COLO829 (cell line): ENCODE data around the gene RDH14.

Source experiments
- DNase-seq: peaks from one replicate; pipeline ENCODE4 v3.0.0; 2012; ENCODE audit warnings: low spot score

RDH14 gene

GRCh38 chr2:18560031-18560796 lies at the start of gene RDH14:
Gene RDH14, minus strand, starts transcription at chr2:18560653. Its CDS starts 81 bp downstream, at chr2:18560572.
- DNase-seq: peak; percentile 58

DNA sequence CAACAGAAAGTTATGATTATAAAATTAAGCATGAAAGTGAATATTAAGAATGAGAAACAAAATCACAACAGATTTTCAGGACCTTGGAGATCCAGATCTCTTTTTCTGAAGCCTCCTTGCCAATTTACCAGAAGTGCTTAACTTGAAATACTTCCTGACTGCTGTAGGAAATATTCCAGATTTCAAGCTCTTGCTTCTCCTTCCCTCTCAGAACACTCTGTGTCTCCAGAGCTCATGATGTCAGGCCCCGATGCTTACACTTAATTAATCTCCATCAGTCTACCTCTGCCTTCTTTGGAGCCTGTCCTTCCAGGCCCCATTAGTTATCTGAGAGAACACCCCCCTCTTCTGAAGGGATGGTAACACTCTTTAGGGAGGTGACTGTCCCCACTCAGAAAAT lies 49.6 kb upstream of the RDH14 start:
- no peak for DNase-seq

GRCh38 chr2:18605115-18605514 lies 44.7 kb upstream of the RDH14 start:
- DNase-seq: no peak

GRCh38 chr2:18604531-18604885 lies 44.1 kb upstream of the RDH14 start:
- no peak for DNase-seq

DNA sequence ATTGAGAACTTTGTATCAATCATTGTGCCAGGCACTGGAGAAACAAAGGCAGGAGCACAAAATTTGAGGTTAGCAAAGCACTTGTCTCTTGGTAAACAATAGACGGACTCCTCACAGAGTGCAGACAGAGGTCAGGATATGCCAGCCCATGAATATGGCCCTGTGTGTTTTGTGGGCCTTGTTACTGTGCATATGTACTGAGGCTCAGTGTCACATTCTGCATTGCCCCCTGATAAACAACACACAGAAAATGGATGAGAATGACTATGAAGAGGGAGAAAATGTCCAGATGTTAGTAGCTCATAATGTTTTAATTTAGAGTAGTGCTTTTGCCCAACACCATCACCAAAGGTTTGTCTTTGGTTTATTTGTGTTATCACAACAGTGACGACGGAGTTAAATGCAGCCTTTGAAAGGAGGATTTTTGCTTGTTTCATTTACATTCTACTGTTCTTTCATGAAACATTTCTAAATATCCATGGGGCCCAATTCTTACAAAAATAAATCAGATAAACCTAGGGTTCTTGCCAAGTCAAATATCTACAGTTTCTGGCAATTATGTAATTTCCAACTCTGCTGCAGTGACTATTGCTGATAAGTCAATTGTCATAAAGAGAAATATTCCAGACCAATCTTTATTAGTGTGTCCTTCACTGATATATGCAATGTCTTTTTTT lies 43.5 kb upstream of the RDH14 start:
- no peak for DNase-seq

GRCh38 chr2:18602298-18602697 lies 41.8 kb upstream of the RDH14 start:
- no peak for DNase-seq

- DNase-seq: no peak
Observed at GRCh38 chr2:18600255-18600613, 39.8 kb upstream of the RDH14 start.

- DNase-seq: no peak
Observed at GRCh38 chr2:18599509-18600254, 39.2 kb upstream of the RDH14 start.

GRCh38 chr2:18598848-18599484 lies 38.5 kb upstream of the RDH14 start:
- DNase-seq: no peak

DNA sequence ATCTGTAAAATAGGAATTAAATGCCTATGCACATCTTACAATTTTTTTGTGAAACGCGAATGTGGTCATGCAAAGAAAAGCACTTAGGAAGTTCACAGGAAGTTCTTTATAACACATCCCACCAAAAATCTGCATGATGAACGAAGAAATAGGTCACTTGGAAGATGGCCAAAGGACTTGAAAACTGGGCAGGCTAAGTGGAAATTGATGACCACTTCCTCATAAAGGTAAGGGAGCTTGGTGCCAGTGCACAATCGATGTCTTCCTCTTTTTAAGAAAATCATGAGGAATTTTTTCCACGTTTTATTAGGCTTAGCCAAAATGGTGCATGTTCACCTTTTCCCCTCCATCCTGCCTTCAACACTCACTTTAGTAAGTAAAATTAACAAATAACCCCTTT lies 37.2 kb upstream of the RDH14 start:
- DNase-seq: no peak

- DNase-seq: no peak
Observed at GRCh38 chr2:18596993-18597392, 36.5 kb upstream of the RDH14 start.

- no peak for DNase-seq
Observed at GRCh38 chr2:18593496-18593895, 33.0 kb upstream of the RDH14 start.

- no peak for DNase-seq
Observed at GRCh38 chr2:18592372-18592771, 31.9 kb upstream of the RDH14 start.

DNA sequence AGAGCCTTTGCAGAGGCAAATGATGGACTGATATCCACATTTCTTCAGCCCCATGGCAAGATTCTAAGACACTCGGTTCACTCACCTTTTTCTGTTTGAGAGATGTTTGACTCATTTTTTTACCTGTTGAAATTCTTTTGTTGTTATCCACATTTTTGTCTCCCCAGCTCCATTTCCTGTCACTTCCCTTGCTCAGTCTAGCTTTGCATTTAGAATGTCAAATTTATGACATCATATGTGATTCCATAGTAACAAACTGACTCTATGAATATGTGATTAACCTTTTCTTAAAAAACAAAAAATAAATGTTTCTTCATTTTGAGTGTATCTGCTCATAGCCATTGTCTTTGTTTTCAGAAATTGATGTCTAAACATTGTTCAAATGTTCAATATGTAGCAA lies 28.9 kb upstream of the RDH14 start, which contains the start of gene NT5C1B:
TSS of gene NT5C1B (minus strand) at position 216 of the 400 bp plus-strand sequence. CDS start at position 115, 101 bp downstream.
- no peak for DNase-seq

DNA sequence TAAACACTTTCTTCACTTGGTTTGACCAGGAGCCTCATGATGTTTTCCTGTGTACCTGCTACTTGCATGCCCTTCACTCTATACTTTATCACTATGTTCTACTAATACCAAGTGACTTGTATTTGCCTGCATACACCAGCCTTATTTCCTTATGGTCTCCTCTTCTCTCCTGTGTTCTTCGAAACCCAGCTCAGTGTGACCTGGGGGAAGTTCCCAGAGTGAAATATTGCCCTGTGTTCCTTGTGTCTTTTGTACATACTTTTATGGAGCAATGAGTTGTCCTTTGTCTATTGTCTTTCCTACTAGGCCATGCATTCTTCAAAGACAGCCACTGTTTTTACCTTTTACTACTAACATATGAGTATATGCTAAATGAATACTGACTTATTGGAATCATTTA lies 28.3 kb upstream of the RDH14 start:
- no peak for DNase-seq

- no peak for DNase-seq
Observed at GRCh38 chr2:18588049-18588448, 27.6 kb upstream of the RDH14 start.

DNA sequence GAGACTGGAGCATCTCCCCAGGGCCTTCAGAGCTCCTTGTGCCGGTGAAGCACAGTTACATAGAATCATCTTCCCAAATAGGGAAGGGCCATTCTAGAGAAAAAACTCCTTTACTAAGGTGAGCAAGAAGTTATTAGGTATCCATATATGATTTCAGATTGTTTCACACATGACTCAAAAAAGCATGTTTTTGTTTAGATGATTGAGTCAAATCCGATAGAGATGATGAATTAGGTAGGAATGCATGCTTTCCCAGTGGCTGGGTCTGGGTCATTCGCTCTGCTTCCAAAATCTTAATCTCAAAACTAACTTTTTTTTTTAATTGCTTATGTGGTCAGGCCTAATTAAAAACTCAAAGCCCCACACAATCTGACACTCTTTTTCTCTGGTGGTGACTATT lies 25.1 kb upstream of the RDH14 start:
- DNase-seq: no peak

GRCh38 chr2:18584608-18584954 lies 24.1 kb upstream of the RDH14 start:
- DNase-seq: no peak

DNA sequence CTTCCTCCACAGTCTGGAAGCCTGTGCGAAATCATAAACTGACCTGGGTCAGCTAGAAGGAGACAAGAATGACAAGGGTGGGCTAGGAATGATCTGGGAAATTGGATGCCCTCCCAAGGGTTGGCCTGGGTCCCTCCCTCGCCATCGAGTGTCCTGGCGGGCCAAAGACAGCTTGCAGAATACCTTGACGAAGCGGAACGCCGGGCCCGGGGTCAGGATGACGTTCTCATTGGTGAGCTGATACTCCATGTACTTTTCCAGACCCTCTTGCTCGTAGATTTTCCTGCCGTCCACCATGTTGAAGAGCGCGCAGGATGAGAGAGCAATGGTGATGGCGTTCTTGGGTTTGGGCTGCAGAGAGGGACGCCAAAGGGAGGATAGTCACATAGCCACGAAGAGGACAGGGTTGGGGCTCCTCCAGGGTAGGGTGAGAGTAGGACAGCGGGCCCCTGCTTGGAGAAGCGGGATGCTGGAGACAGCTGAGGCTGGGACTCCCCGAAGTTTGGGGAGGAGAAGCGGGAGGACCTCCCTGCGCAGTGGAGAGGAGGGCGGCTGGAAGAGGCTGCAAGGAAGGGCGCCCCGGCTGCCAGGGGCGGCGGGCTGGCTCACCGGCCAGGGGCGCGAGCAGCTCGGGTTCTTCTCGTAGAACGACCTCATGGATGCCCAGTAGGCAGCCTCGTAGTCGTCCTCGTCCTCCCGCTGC lies 23.6 kb upstream of the RDH14 start:
- no peak for DNase-seq

GRCh38 chr2:18580606-18581005 lies 20.2 kb upstream of the RDH14 start:
- no peak for DNase-seq

GRCh38 chr2:18578033-18578432 lies 17.6 kb upstream of the RDH14 start:
- DNase-seq: no peak

GRCh38 chr2:18566145-18566769 lies 5.8 kb upstream of the RDH14 start:
- DNase-seq: no peak
